GM12878 (cell line): ENCODE results near the gene CD34. TPM values are rescaled to one million over a fixed set of nuclear protein-coding genes. Genes with fewer than 3 reads are reported as not detected.

Experiments
- ATAC-seq: fragments of 200-7000 bp; cut with Tn5 transposase; 3 replicates; pipeline ENCODE4 v1.9.1; 2020; ENCODE audit warnings: mild to moderate bottlenecking, moderate library complexity
- BruUV-seq: library from RNA; stranded (reverse); fragments of 400-500 nt; replicated peaks from 2 replicates; lab custom pipeline; 2021; lab: Mats Ljungman, UMichigan
- CTCF ChIA-PET: fragments of 300-600 bp; sonication (Branson Sonifier 250); formaldehyde crosslinking; extraction: SDS; loops from one replicate; lab custom pipeline; 2021; ENCODE audit warnings: inconsistent platforms; lab: Yijun Ruan, JAX
- POLR2A ChIA-PET: fragments of 350-600 bp; formaldehyde crosslinking; extraction: SDS; loops from one replicate; lab custom pipeline; 2021; ENCODE audit warnings: inconsistent platforms; lab: Charles Lee
- RAD21 ChIA-PET: fragments of 300-600 bp; sonication (Branson Sonifier 250); formaldehyde crosslinking; loops from one replicate; lab custom pipeline; 2023; ENCODE audit warnings: antibody characterized with exemption; ENCODE audit not compliant: unreplicated experiment; lab: Charles Lee
- SMC1A ChIA-PET: fragments of 300-600 bp; sonication (Branson Sonifier 250); formaldehyde crosslinking; loops from one replicate; lab custom pipeline; 2023; ENCODE audit not compliant: unreplicated experiment, uncharacterized antibody; lab: Charles Lee
- DNase-seq: peaks from one replicate; pipeline ENCODE4 v3.0.0-alpha.2; 2011; ENCODE audit warnings: low read depth, low spot score
- FAIRE-seq: peaks from 3 replicates; lab custom pipeline; 2011; peaks lifted over from hg19 to GRCh38; lab: Jason Lieb, UNC
- H2AFZ ChIP-seq: 2 replicates; pipeline ENCODE4 v1.6.0; 2011; ENCODE audit warnings: low read depth, low read length, control low read depth; ENCODE audit not compliant: control insufficient read depth
- H3K27ac ChIP-seq: 2 replicates; pipeline ENCODE4 v1.5.1; 2011; ENCODE audit warnings: control low read depth; ENCODE audit not compliant: control insufficient read depth, insufficient read depth
- H3K27me3 ChIP-seq, 2 experiments: replicated peaks in 1 of 2; 2 replicates each; pipeline versions ENCODE4 v1.6.0 to v1.6.1; 2011; ENCODE audit warnings: low read length in 1 of 2; ENCODE audit not compliant: control insufficient read depth in 2 of 2, insufficient read depth in 2 of 2
- H3K36me3 ChIP-seq, 2 experiments: 2 replicates each; pipeline ENCODE4 v1.5.1; 2011; ENCODE audit warnings: low read length in 1 of 2; ENCODE audit not compliant: control insufficient read depth in 2 of 2, insufficient read depth in 2 of 2
- H3K4me1 ChIP-seq: 2 replicates; pipeline ENCODE4 v1.6.1; 2011; ENCODE audit warnings: mild to moderate bottlenecking, low read length, moderate library complexity, mixed read lengths; ENCODE audit not compliant: control insufficient read depth, insufficient read depth
- H3K4me2 ChIP-seq: 2 replicates; pipeline ENCODE4 v1.6.0; 2011; ENCODE audit warnings: control low read depth; ENCODE audit not compliant: control insufficient read depth, insufficient read depth
- H3K4me3 ChIP-seq: fragments of 200-600 bp; sonication (generic); 2 replicates; pipeline ENCODE4 v1.5.1; 2016
- H3K79me2 ChIP-seq: 2 replicates; pipeline ENCODE4 v1.6.0; 2011; ENCODE audit warnings: low read length; ENCODE audit not compliant: control insufficient read depth, insufficient read depth
- H3K9ac ChIP-seq: 2 replicates; pipeline ENCODE4 v1.8.0; 2011; ENCODE audit warnings: low read length, control low read depth, mixed read lengths; ENCODE audit not compliant: control insufficient read depth, insufficient read depth
- H3K9me3 ChIP-seq: replicated peaks from 3 replicates; pipeline ENCODE4 v1.5.1; 2011; ENCODE audit warnings: mild to moderate bottlenecking, low read length; ENCODE audit not compliant: control insufficient read depth, insufficient read depth
- H4K20me1 ChIP-seq: 2 replicates; pipeline ENCODE4 v1.6.0; 2011; ENCODE audit not compliant: control insufficient read depth, insufficient read depth
- ATF2 ChIP-seq: IDR thresholded peaks from 2 replicates; pipeline ENCODE4 v1.6.1; 2012; ENCODE audit warnings: low read length, inconsistent platforms
- BCL11A ChIP-seq: IDR thresholded peaks from 2 replicates; pipeline ENCODE4 v1.6.1; 2011; ENCODE audit warnings: low read depth, low read length
- CEBPB ChIP-seq, 2 experiments: fragments of 150-350 bp in 1 of 2; IDR thresholded peaks; 2 replicates each; pipeline ENCODE4 v1.6.1; 2012 to 2014; ENCODE audit warnings: low read depth in 2 of 2, low read length in 2 of 2, borderline replicate concordance in 1 of 2, inconsistent platforms in 1 of 2
- GATAD2B ChIP-seq: fragments of 450-650 bp; conservative IDR thresholded peaks from 2 replicates; pipeline ENCODE4 v1.6.1; 2017; ENCODE audit warnings: low read depth, mild to moderate bottlenecking, moderate library complexity
- HCFC1 ChIP-seq: fragments of 150-350 bp; IDR thresholded peaks from 2 replicates; pipeline ENCODE4 v1.6.1; 2014; ENCODE audit warnings: low read length
- IKZF2 ChIP-seq, 2 experiments: fragments of 450-650 bp; IDR thresholded peaks; 2 replicates each; pipeline ENCODE4 v1.6.1; 2017; ENCODE audit warnings: mild to moderate bottlenecking in 2 of 2, moderate library complexity in 2 of 2
- IRF4 ChIP-seq: IDR thresholded peaks from 2 replicates; pipeline ENCODE4 v1.6.1; 2011; ENCODE audit warnings: low read depth, low read length
- LARP7 ChIP-seq: fragments of 450-650 bp; IDR thresholded peaks from 2 replicates; pipeline ENCODE4 v1.6.1; 2017; ENCODE audit warnings: mild to moderate bottlenecking
- MTA2 ChIP-seq: fragments of 450-650 bp; IDR thresholded peaks from 2 replicates; pipeline ENCODE4 v1.6.1; 2016; ENCODE audit warnings: low read depth, mild to moderate bottlenecking, moderate library complexity
- MTA3 ChIP-seq: IDR thresholded peaks from 2 replicates; pipeline ENCODE4 v1.6.1; 2012; ENCODE audit warnings: low read length, inconsistent platforms, borderline replicate concordance
- NR2F1 ChIP-seq: fragments of 450-650 bp; conservative IDR thresholded peaks from 2 replicates; pipeline ENCODE4 v1.6.1; 2017; ENCODE audit warnings: mild to moderate bottlenecking
- POLR2AphosphoS5 ChIP-seq: IDR thresholded peaks from 2 replicates; pipeline ENCODE4 v1.6.1; 2011; ENCODE audit warnings: mild to moderate bottlenecking, low read length, inconsistent platforms
- RAD21 ChIP-seq: IDR thresholded peaks from 2 replicates; pipeline ENCODE4 v1.6.1; 2011; ENCODE audit warnings: mild to moderate bottlenecking, low read depth, low read length, moderate library complexity; ENCODE audit not compliant: insufficient read depth
- SMAD5 ChIP-seq: IDR thresholded peaks from 2 replicates; pipeline ENCODE4 v1.6.1; 2016; ENCODE audit warnings: antibody characterized with exemption, low read depth
- SMARCA5 ChIP-seq: fragments of 450-650 bp; IDR thresholded peaks from 2 replicates; pipeline ENCODE4 v1.6.1; 2017; ENCODE audit warnings: mild to moderate bottlenecking
- STAT1 ChIP-seq: fragments of 450-650 bp; conservative IDR thresholded peaks from 2 replicates; pipeline ENCODE4 v1.6.1; 2014; ENCODE audit warnings: antibody characterized with exemption, mild to moderate bottlenecking
- SUZ12 ChIP-seq: fragments of 200-600 bp; sonication (generic); IDR thresholded peaks from one replicate; pipeline ENCODE4 v1.6.1; 2018; ENCODE audit warnings: antibody characterized with exemption, mild to moderate bottlenecking; ENCODE audit not compliant: unreplicated experiment
- TAF1 ChIP-seq: IDR thresholded peaks from 2 replicates; pipeline ENCODE4 v1.6.1; 2011; ENCODE audit warnings: mild to moderate bottlenecking, low read depth, low read length, borderline replicate concordance
- ZNF592 ChIP-seq: fragments of 450-650 bp; IDR thresholded peaks from 2 replicates; pipeline ENCODE4 v1.6.1; 2017; ENCODE audit warnings: mild to moderate bottlenecking, moderate library complexity
- WGBS: methylation state at CpG from one replicate; pipeline ENCODE4 v1.1.6; 2016; ENCODE audit warnings: low lambda C conversion rate; ENCODE audit not compliant: insufficient replicate concordance, insufficient coverage; ENCODE audit errors: missing lambda C conversion rate; 5-methylcytosine and 5-hydroxymethylcytosine counted together
- in situ Hi-C: fragments of 300-500 bp; cut with MboI; formaldehyde crosslinking; loops from 9 replicates; pipeline ENCODE4 v1.14.3; 2018; ENCODE audit warnings: mixed read lengths
- intact Hi-C: fragments of 100-400 bp; cut with micrococcal nuclease; formaldehyde crosslinking; loops from one replicate; pipeline ENCODE4 v1.14.2; 2022; ENCODE audit not compliant: unreplicated experiment
- polyA plus RNA-seq, 11 experiments: library from polyadenylated mRNA; depleted of rRNA in 4 of 11; unstranded in 6 of 11; stranded (reverse) in 5 of 11; fragments of >200 nt; fragmentation: Nextera tagmentation in 4 of 11; fragmentation: Illumina TruSeq in 1 of 11; extraction: Ambion mirVana in 4 of 11; extraction: Trizol in 1 of 11; gene quantifications; 1 replicate in 1 of 11; 2 replicates in 10 of 11; pipeline versions ENCODE4 v1.2.1 to v1.2.3, GENCODE V29; 2011 to 2016; ENCODE audit warnings: inconsistent platforms in 2 of 11, missing spikeins in 2 of 11, low read depth in 1 of 11
- total RNA-seq, 4 experiments: library from RNA; depleted of rRNA in 3 of 4; stranded (reverse); fragments of >200 nt in 3 of 4; fragmentation: Illumina TruSeq in 1 of 4; extraction: Trizol in 1 of 4; gene quantifications; 2 replicates each; pipeline versions ENCODE4 v1.2.1 to v1.2.3, GENCODE V29; 2013 to 2021

The CD34 gene
- total and polyA plus RNA-seq, 10 of the 15 experiments (the other 5 are each of a cell fraction or from before 2014, with no cell fraction given): under 0.01 to 0.08 (median 0.02) TPM; not detected in 6

- Histone ChIP-seq H3K4me2 (peak overlapping the region; percentile 92), H3K79me2 (peaks cover 17% of the 10 kb centered on the region), H3K36me3 (peaks cover 0 to 5% of the 10 kb centered on the region in 2 experiments; a peak in 2 of 4 replicates), H3K27me3 (no peaks in the 10 kb centered on the region), H3K27ac (peak overlapping the region; percentile 77), H3K4me1 (peaks cover 55% of the 10 kb centered on the region), H4K20me1 (no peaks in the 10 kb centered on the region), H3K9me3 (no peaks in the 10 kb centered on the region), H3K9ac (peak overlapping the region; percentile 90), H2AFZ (peak overlapping the region; percentile 96), H3K4me3 (peak overlapping the region; percentile 97)
- DNase-seq (no peak), ATAC-seq (peak; percentile 82), FAIRE-seq (no peak)
- CTCF ChIA-PET: interaction anchor here (0.9 to 17.7 kb wide), 15 partner anchors 7 to 93 kb away, joined by 3 to 821 read pairs (median 6); no protein-coding TSS in a partner anchor
- in situ Hi-C loops (loop anchor here (5.0 kb wide), 1 partner anchor 37 kb away; no protein-coding TSS in a partner anchor), intact Hi-C loops (loop anchor here (1.0 kb wide), 1 partner anchor 41 kb away; no protein-coding TSS in a partner anchor)
- BruUV-seq: no TSS peak
- POLR2A ChIA-PET: interaction anchor here (0.6 to 22.9 kb wide), 9 partner anchors 9 to 72 kb away, joined by 3 to 620 read pairs (median 5); no protein-coding TSS in a partner anchor
- RAD21 ChIA-PET: interaction anchor here (0.9 to 16.7 kb wide), 17 partner anchors 8 to 95 kb away, joined by 3 to 265 read pairs (median 5); no protein-coding TSS in a partner anchor
- 5% methylated on average over 75 of the region's 87 CpGs for WGBS
- SMC1A ChIA-PET: interaction anchor here (0.7 to 21.3 kb wide), 13 partner anchors 9 to 116 kb away, joined by 3 to 444 read pairs (median 5); no protein-coding TSS in a partner anchor
- TF ChIP-seq SUZ12: no peak
- peak; percentile 88 for TF ChIP-seq GATAD2B
- TF ChIP-seq LARP7: peak; percentile 59; the same call in 1 of the 2 replicates
- peak; percentile 48; the same call in 1 of the 2 replicates for TF ChIP-seq NR2F1
- TF ChIP-seq BCL11A: no peak
- no peak for TF ChIP-seq IRF4
- no peak for TF ChIP-seq ZNF592
- peak; percentile 62 for TF ChIP-seq RAD21
- no peak for TF ChIP-seq MTA2
- TF ChIP-seq MTA3: no peak
- no peak for TF ChIP-seq POLR2AphosphoS5
- no peak for TF ChIP-seq SMAD5
- peak; percentile 62 to 80 for TF ChIP-seq IKZF2 (IDR thresholded peaks at IDR 0.05)
- TF ChIP-seq HCFC1: no peak
- peak; percentile 56; the same call in 1 of the 2 replicates for TF ChIP-seq TAF1
- no peak for TF ChIP-seq CEBPB (IDR thresholded peaks at IDR 0.05; ENCODE audit: borderline replicate concordance in 1 of 2, low read depth in 2 of 2, low read length in 2 of 2)
- no peak for TF ChIP-seq ATF2
- no peak for TF ChIP-seq STAT1
- peak; percentile 97 for TF ChIP-seq SMARCA5
Measured at GRCh38 chr1:207868774-207869721, 41.9 kb downstream of the CD34 start.
